ENCODE measurements around the gene CCN5.
A peak's percentile ranks its signal among the peaks of the same experiment; 100 is the strongest.

DNA sequence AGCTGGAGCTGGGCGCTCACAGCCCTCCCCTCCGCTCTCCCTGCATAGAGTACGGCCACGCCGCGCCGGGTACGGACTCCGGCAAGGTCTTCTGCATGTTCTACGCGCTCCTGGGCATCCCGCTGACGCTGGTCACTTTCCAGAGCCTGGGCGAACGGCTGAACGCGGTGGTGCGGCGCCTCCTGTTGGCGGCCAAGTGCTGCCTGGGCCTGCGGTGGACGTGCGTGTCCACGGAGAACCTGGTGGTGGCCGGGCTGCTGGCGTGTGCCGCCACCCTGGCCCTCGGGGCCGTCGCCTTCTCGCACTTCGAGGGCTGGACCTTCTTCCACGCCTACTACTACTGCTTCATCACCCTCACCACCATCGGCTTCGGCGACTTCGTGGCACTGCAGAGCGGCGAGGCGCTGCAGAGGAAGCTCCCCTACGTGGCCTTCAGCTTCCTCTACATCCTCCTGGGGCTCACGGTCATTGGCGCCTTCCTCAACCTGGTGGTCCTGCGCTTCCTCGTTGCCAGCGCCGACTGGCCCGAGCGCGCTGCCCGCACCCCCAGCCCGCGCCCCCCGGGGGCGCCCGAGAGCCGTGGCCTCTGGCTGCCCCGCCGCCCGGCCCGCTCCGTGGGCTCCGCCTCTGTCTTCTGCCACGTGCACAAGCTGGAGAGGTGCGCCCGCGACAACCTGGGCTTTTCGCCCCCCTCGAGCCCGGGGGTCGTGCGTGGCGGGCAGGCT is 35.1 kb downstream of the CCN5 start:
- TF ChIP-seq, protein P1, sequence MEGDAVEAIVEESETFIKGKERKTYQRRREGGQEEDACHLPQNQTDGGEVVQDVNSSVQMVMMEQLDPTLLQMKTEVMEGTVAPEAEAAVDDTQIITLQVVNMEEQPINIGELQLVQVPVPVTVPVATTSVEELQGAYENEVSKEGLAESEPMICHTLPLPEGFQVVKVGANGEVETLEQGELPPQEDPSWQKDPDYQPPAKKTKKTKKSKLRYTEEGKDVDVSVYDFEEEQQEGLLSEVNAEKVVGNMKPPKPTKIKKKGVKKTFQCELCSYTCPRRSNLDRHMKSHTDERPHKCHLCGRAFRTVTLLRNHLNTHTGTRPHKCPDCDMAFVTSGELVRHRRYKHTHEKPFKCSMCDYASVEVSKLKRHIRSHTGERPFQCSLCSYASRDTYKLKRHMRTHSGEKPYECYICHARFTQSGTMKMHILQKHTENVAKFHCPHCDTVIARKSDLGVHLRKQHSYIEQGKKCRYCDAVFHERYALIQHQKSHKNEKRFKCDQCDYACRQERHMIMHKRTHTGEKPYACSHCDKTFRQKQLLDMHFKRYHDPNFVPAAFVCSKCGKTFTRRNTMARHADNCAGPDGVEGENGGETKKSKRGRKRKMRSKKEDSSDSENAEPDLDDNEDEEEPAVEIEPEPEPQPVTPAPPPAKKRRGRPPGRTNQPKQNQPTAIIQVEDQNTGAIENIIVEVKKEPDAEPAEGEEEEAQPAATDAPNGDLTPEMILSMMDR (IDR thresholded peaks at IDR 0.05) = peak; percentile 47
- no peak for TF ChIP-seq EZH2 (IDR thresholded peaks at IDR 0.05)

All from neural progenitor cell (in vitro differentiated cells).